ENCODE results near the gene BBS10. TPM values are rescaled to one million over a fixed set of nuclear protein-coding genes. Genes with fewer than 3 reads are reported as not detected.
A peak's percentile ranks its signal among the peaks of the same experiment; 100 is the strongest.
"Not testable (repeated sequence)": the region's sequence is repeated elsewhere in the genome, so short reads cannot be mapped to it uniquely, and the experiment has no call there.

Gene BBS10
- total RNA-seq, 1 experiment from 2014 or later, result 8.4 TPM

DNA sequence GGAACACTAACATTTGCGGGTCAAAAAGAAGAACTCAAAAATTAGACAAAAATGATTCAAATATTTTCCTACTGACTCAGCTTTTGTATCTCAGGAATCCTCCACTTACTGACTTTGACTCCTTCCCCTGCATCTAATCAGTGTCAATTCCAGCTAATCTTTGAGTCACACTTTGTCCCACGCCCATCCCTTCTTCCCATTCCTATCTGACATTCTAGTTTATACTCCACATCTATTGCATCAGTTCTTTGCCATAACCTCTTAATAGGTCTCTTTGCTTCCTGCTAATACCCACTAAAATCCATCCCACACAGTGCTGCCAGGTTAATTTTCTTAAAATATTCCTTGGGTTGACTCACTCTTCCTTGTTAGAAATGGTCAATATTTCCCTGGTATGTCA, 19.1 kb downstream of the BBS10 start:
- no peaks in the 10 kb centered on the region for H3K9me2 ChIP-seq (ENCODE audit: insufficient read depth)
- ChIA-PET POLR2A (ENCODE audit: unreplicated experiment) (interaction anchor here (0.6 kb wide), 2 partner anchors 13 to 296 kb away, joined by 5 to 7 read pairs; no protein-coding TSS in a partner anchor), CTCF (no interaction called here)
- DNase-seq, result peak in 1 of 2 experiments; percentile 69
- no peaks in the 10 kb centered on the region for H3K36me3 ChIP-seq (ENCODE audit: low read depth)
- peak overlapping the region; percentile 60 for H3K27ac ChIP-seq
- H3K4me3 ChIP-seq, result no peak overlapping the region
- no peak overlapping the region for H2AFZ ChIP-seq
- no peaks in the 10 kb centered on the region for H3K79me2 ChIP-seq (ENCODE audit: low read depth)
- no peaks in the 10 kb centered on the region; the same call in 1 of the 2 replicates for H3K9me3 ChIP-seq (ENCODE audit: insufficient read depth, low read depth)
- no peaks in the 10 kb centered on the region for H3K27me3 ChIP-seq (ENCODE audit: insufficient read depth, low read depth)
- TF ChIP-seq EZH2 (IDR thresholded peaks at IDR 0.05; ENCODE audit: low read depth), result no peak
- TF ChIP-seq, protein P1, sequence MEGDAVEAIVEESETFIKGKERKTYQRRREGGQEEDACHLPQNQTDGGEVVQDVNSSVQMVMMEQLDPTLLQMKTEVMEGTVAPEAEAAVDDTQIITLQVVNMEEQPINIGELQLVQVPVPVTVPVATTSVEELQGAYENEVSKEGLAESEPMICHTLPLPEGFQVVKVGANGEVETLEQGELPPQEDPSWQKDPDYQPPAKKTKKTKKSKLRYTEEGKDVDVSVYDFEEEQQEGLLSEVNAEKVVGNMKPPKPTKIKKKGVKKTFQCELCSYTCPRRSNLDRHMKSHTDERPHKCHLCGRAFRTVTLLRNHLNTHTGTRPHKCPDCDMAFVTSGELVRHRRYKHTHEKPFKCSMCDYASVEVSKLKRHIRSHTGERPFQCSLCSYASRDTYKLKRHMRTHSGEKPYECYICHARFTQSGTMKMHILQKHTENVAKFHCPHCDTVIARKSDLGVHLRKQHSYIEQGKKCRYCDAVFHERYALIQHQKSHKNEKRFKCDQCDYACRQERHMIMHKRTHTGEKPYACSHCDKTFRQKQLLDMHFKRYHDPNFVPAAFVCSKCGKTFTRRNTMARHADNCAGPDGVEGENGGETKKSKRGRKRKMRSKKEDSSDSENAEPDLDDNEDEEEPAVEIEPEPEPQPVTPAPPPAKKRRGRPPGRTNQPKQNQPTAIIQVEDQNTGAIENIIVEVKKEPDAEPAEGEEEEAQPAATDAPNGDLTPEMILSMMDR (conservative IDR thresholded peaks at IDR 0.05), result no peak
- peaks cover 10% of the 10 kb centered on the region for H3K4me1 ChIP-seq (replicated peaks; ENCODE audit: insufficient read depth)
- BruUV-seq (replicated peaks), result no TSS peak
- peak overlapping the region; percentile 15; the same call in 1 of the 2 replicates for H3K4me2 ChIP-seq
- H3F3A ChIP-seq (ENCODE audit: insufficient read depth, low read depth), result peaks cover 5% of the 10 kb centered on the region; the same call in 1 of the 2 replicates
- no peaks in the 10 kb centered on the region for H4K20me1 ChIP-seq (ENCODE audit: insufficient read depth)
- intact Hi-C loops (cut with micrococcal nuclease; ENCODE audit: unreplicated experiment), result no loop called here

DNA sequence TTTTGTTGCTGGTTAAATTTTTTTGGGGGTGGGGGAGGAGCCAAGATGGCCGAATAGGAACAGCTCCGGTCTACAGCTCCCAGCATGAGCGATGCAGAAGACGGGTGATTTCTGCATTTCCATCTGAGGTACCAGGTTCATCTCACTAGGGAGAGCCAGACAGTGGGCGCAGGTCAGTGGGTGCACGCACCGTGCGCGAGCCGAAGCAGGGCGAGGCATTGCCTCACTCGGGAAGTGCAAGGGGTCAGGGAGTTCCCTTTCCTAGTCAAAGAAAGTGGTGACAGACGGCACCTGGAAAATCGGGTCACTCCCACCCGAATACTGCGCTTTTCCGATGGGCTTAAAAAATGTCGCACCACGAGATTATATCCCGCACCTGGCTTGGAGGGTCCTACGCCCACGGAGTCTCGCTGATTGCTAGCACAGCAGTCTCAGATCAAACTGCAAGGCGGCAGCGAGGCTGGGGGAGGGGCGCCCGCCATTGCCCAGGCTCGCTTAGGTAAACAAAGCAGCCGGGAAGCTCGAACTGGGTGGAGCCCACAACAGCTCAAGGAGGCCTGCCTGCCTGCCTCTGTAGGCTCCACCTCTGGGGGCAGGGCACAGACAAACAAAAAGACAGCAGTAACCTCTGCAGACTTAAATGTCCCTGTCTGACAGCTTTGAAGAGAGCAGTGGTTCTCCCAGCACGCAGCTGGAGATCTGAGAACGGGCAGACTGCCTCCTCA, 28.5 kb downstream of the BBS10 start:
- H3K27ac ChIP-seq, result not testable (repeated sequence)

DNA sequence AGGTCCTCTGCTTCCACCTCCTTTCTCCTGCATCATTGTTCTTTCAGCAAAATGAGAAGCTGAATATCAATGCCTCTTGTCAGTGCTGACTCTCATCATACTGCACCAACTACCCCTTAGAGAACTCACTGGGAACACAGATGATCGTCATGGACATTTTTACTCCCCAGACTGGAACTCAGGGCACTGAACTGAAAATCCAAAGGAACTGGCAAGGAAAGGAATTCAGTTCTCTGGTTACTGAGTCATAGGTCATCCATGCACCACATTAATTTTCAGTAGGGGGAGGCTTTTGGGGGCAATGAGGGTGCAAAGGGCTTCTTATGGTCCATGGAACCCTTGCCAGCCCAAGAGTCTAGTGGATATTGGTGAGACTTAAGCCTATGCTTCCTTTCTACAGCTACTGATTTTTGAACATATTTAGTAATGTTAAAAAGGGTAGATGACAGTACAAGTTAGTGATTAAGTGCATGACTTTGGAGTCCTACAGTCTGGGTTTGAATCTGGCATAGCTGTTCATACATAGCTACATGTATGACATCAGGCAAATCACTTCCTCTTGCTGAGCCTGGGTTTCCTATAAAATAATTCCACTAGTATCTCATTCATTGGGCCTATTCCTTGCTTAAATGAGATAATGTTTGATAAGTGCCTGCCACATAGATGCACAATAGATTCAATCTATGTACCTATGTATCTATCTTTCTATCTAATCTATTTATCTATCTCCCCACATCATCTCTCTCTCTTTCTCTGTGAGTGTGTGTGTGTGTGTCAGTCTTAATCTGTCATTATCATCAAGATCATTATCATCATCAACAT, 29.2 kb downstream of the BBS10 start:
- DNase-seq, result no peak
- Histone ChIP-seq H3K4me3 (peak overlapping the region; percentile 53), H3K4me2 (peak overlapping the region; percentile 60), H3K9me2 (ENCODE audit: insufficient read depth) (no peaks in the 10 kb centered on the region), H3K27me3 (ENCODE audit: insufficient read depth, low read depth) (no peaks in the 10 kb centered on the region), H3F3A (ENCODE audit: insufficient read depth, low read depth) (no peaks in the 10 kb centered on the region), H4K20me1 (ENCODE audit: insufficient read depth) (no peaks in the 10 kb centered on the region), H3K79me2 (ENCODE audit: low read depth) (no peaks in the 10 kb centered on the region), H3K27ac (no peak overlapping the region), H3K4me1 (replicated peaks; ENCODE audit: insufficient read depth) (no peaks in the 10 kb centered on the region), H2AFZ (peak overlapping the region; percentile 86; the same call in 1 of the 2 replicates), H3K36me3 (ENCODE audit: low read depth) (no peaks in the 10 kb centered on the region), H3K9me3 (ENCODE audit: insufficient read depth, low read depth) (no peaks in the 10 kb centered on the region; the same call in 1 of the 2 replicates)
- BruUV-seq (replicated peaks), result no TSS peak
- intact Hi-C loops (cut with micrococcal nuclease; ENCODE audit: unreplicated experiment), result no loop called here
- ChIA-PET POLR2A (ENCODE audit: unreplicated experiment) (no interaction called here), CTCF (interaction anchor here (0.8 kb wide), 1 partner anchor 160 kb away, joined by 3 read pairs; no protein-coding TSS in a partner anchor)
- TF ChIP-seq EZH2 (IDR thresholded peaks at IDR 0.05; ENCODE audit: low read depth), result no peak
- TF ChIP-seq, protein P1 (conservative IDR thresholded peaks at IDR 0.05), result no peak

More for the DNA sequence above, 28.5 kb downstream of the BBS10 start:
- Histone ChIP-seq H3K4me2 (peak overlapping the region; percentile 60), H3K4me3 (peak overlapping the region; percentile 53), H2AFZ (peak overlapping the region; percentile 86)
- H3K9me3 ChIP-seq (ENCODE audit: insufficient read depth, low read depth); intact Hi-C loops (cut with micrococcal nuclease; ENCODE audit: unreplicated experiment); H3K79me2 ChIP-seq (ENCODE audit: low read depth); H3K36me3 ChIP-seq (ENCODE audit: low read depth); H3K27me3 ChIP-seq (ENCODE audit: insufficient read depth, low read depth); BruUV-seq (replicated peaks); H3F3A ChIP-seq (ENCODE audit: insufficient read depth, low read depth); POLR2A ChIA-PET (ENCODE audit: unreplicated experiment); H3K9me2 ChIP-seq (ENCODE audit: insufficient read depth); H3K4me1 ChIP-seq (replicated peaks; ENCODE audit: insufficient read depth); H4K20me1 ChIP-seq (ENCODE audit: insufficient read depth); CTCF ChIA-PET: not testable (repeated sequence)
- DNase-seq, result peak in 1 of 2 experiments; percentile 55
